ENCODE data around the gene NFKB1.
"Not testable (repeated sequence)": the region's sequence is repeated elsewhere in the genome, so short reads cannot be mapped to it uniquely, and the experiment has no call there.

The NFKB1 gene

DNA sequence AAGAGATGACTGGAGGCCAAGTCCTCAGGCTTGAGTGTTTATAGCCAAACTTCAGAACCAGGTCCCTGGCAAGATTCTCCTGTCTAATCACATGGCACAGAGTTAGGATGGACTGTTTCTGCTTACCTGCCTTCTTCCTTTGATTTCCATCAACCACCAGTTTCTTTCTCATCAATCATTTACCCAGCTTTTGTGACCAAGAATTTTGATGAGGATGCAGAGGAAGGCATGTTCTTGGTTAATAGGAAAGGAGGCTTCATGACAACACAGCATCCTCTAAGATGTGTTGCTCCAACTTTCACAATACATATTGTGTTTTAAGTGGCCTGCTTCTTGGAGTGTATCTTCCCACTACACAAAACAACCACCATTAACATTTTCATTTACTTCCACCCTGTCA is 65.3 kb downstream of the NFKB1 start:
- Histone ChIP-seq H3K9ac (no peak overlapping the region), H3K27me3 (ENCODE audit: insufficient read depth, low read depth) (no peaks in the 10 kb centered on the region), H3K36me3 (ENCODE audit: insufficient read depth) (no peaks in the 10 kb centered on the region), H4K20me1 (ENCODE audit: insufficient read depth) (no peaks in the 10 kb centered on the region), H2AFZ (ENCODE audit: low read depth) (no peak overlapping the region), H3K27ac (no peak overlapping the region), H3K79me2 (ENCODE audit: insufficient read depth, low read depth) (no peaks in the 10 kb centered on the region), H3K4me3 (IDR thresholded peaks at IDR 0.05; ENCODE audit: insufficient read depth, low read depth, low read length) (no peak overlapping the region), H3K4me1 (ENCODE audit: low read depth, poor library complexity, severe bottlenecking) (no peaks in the 10 kb centered on the region), H3K4me2 (no peak overlapping the region)
- TF ChIP-seq CTCF (conservative IDR thresholded peaks at IDR 0.05; ENCODE audit: low read depth, low read length): no peak

GRCh38 chr4:102567427-102567826 is 66.3 kb downstream of the NFKB1 start:
- no peaks in the 10 kb centered on the region for H3K27me3 ChIP-seq (ENCODE audit: insufficient read depth, low read depth)
- no peak overlapping the region for H2AFZ ChIP-seq (ENCODE audit: low read depth)
- no peak overlapping the region for H3K4me3 ChIP-seq (IDR thresholded peaks at IDR 0.05; ENCODE audit: insufficient read depth, low read depth, low read length)
- no peaks in the 10 kb centered on the region for H3K4me1 ChIP-seq (ENCODE audit: low read depth, poor library complexity, severe bottlenecking)
- TF ChIP-seq CTCF (conservative IDR thresholded peaks at IDR 0.05; ENCODE audit: low read depth, low read length): no peak
- H3K79me2 ChIP-seq (ENCODE audit: insufficient read depth, low read depth): no peaks in the 10 kb centered on the region
- H3K4me2 ChIP-seq: no peak overlapping the region
- H4K20me1 ChIP-seq (ENCODE audit: insufficient read depth): no peaks in the 10 kb centered on the region
- H3K9ac ChIP-seq: no peak overlapping the region
- no peaks in the 10 kb centered on the region for H3K36me3 ChIP-seq (ENCODE audit: insufficient read depth)
- H3K27ac ChIP-seq: no peak overlapping the region

DNA sequence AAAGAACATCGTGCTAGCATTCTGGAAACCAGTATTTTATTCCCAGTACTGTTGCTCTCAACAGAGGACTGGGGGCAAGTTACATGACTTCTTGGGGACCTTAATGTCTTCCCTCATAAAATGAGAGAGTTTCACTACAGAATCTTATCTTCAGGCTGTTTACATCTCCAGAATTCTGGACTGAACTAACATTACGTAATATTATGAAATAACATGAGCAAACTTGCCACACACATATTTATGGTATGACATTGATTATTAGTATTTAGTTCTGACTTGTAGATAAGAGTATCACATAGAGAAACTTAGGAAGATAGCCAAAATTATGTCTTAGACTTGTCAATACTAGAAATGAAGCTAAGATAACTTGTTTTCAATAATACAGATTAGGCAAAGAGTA is 68.0 kb downstream of the NFKB1 start:
- Histone ChIP-seq H3K27me3 (ENCODE audit: insufficient read depth, low read depth) (no peaks in the 10 kb centered on the region), H3K79me2 (ENCODE audit: insufficient read depth, low read depth) (no peaks in the 10 kb centered on the region), H3K9ac (no peak overlapping the region), H3K4me2 (no peak overlapping the region), H3K4me3 (IDR thresholded peaks at IDR 0.05; ENCODE audit: insufficient read depth, low read depth, low read length) (no peak overlapping the region), H3K27ac (no peak overlapping the region), H2AFZ (ENCODE audit: low read depth) (no peak overlapping the region), H3K36me3 (ENCODE audit: insufficient read depth) (no peaks in the 10 kb centered on the region), H3K4me1 (ENCODE audit: low read depth, poor library complexity, severe bottlenecking) (no peaks in the 10 kb centered on the region), H4K20me1 (ENCODE audit: insufficient read depth) (no peaks in the 10 kb centered on the region)
- no peak for TF ChIP-seq CTCF (conservative IDR thresholded peaks at IDR 0.05; ENCODE audit: low read depth, low read length)

DNA sequence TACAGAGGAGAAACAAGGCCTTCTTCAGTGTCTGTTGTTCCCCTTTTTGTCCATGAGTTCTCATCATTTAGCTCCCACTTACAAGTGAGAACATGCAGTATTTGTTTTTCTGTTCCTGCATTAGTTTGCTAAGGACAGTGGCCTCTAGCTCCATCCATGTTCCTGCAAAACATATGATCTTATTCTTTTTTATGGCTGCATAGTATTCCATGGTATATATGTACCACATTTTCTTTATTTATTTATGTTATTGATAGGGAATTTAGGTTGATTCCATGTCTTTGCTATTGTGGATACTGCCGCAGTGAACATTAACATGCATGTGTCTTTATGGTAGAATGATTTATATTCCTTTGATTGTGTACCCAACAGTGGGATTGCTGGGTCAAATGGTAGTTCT is 69.1 kb downstream of the NFKB1 start:
- H2AFZ ChIP-seq (ENCODE audit: low read depth); H3K36me3 ChIP-seq (ENCODE audit: insufficient read depth); H3K4me2 ChIP-seq; H3K9ac ChIP-seq; H3K4me3 ChIP-seq (IDR thresholded peaks at IDR 0.05; ENCODE audit: insufficient read depth, low read depth, low read length); H3K27me3 ChIP-seq (ENCODE audit: insufficient read depth, low read depth); H3K27ac ChIP-seq; H3K79me2 ChIP-seq (ENCODE audit: insufficient read depth, low read depth); H4K20me1 ChIP-seq (ENCODE audit: insufficient read depth); H3K4me1 ChIP-seq (ENCODE audit: low read depth, poor library complexity, severe bottlenecking): not testable (repeated sequence)

DNA sequence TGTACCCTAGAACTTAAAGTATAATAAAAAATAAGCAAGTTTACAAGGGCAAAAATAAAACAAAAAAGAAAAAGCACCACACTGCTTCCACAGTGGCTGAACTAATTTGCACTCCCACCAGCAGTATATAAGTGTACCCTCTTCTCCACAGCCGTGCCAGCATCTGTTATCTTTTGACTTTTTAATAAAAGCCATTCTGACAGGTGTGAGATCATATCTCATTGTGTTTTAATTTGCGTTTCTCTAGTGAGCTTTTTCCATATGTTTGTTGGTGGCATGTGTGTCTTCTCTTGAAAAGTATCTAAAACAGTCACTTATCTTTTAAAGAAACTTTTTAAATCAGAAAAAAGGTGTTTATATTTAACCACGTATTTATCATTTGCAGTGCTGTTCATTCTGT is 71.3 kb downstream of the NFKB1 start:
- Histone ChIP-seq H3K36me3 (ENCODE audit: insufficient read depth) (0 out of 2 replicates have a peak, but pooled peaks cover 3% of the 10 kb centered on the region), H3K4me2 (no peak overlapping the region), H3K9ac (no peak overlapping the region), H3K4me1 (ENCODE audit: low read depth, poor library complexity, severe bottlenecking) (no peaks in the 10 kb centered on the region), H3K27ac (no peak overlapping the region), H3K27me3 (ENCODE audit: insufficient read depth, low read depth) (no peaks in the 10 kb centered on the region), H3K79me2 (ENCODE audit: insufficient read depth, low read depth) (no peaks in the 10 kb centered on the region), H3K4me3 (IDR thresholded peaks at IDR 0.05; ENCODE audit: insufficient read depth, low read depth, low read length) (no peak overlapping the region), H4K20me1 (ENCODE audit: insufficient read depth) (no peaks in the 10 kb centered on the region), H2AFZ (ENCODE audit: low read depth) (no peak overlapping the region)
- no peak for TF ChIP-seq CTCF (conservative IDR thresholded peaks at IDR 0.05; ENCODE audit: low read depth, low read length)

Measured in KMS-11 (cell line).